NAMALWA (cell line): ENCODE data around the gene TRAPPC12.

ENCODE experiments used
- DNase-seq: peaks from one replicate; pipeline ENCODE4 v3.0.0-alpha.2; 2015; ENCODE audit warnings: low spot score

The TRAPPC12 gene

GRCh38 chr2:3468296-3468988 is 88.9 kb downstream of the TRAPPC12 start:
- no peak for DNase-seq

- DNase-seq, result no peak
These were observed 90.0 kb downstream of the TRAPPC12 start for GRCh38 chr2:3469486-3469885.

- DNase-seq, result no peak
These were observed 90.7 kb downstream of the TRAPPC12 start for GRCh38 chr2:3470166-3470651.

DNA sequence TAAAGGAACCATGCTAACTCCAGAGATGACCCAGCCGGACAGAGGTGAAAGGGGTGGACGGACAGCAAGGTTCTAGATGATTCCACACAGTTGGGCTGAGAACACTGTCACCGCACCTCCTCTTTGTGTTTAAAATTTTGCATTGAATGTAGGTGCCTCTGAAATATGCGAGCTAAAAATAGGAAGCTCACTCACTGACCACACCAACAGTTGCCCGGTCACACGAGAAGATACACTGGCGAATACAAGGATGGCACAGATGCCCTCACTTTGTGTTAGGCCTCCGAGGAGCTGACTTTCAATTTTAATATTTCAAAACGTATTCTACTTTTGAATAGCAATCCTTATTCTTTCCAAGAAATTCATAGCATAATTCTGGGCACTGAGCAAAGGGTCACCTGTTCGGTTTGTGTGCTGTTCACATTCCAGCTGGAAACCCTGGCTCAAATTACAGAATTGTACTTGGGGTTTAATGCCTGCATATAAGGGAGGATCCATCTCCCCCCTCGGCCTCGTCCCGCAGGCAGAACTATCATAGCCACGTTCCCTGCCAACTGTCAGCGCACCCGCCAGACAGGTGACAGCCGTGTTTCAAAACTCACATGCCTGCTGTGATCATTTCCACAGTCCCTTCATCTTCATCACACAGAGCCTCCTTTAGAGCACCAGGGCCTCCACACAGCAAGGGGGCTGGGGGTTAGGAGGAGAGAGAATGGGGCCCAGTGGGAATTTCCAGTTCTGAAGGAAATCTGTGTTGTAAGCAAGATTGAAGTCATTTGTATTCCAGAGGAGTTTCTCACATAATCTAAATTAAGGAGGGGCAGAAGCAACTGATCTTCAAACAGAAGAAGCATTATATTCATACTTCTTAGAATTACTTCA is 91.6 kb downstream of the TRAPPC12 start:
- DNase-seq, result no peak

DNA sequence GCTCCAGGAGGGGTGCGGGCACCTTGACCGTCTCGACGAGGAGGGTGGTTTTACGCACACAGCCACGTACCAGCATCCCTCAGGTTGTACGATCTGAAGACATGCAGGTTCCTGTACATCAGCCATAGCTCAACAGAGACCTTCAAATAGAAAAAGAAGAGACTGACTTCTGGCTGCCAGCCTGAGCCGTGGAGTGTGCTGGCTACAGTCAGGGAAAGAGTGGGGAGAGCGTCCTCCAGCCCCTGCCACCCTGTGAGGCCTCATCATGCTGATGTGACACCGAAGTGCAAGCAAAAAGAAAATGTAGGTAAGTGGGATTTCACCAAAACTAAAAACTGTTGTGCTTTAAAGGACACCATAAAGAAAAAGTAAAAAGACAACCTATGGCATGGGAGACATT is 92.8 kb downstream of the TRAPPC12 start:
- no peak for DNase-seq

GRCh38 chr2:3472966-3473365 is 93.5 kb downstream of the TRAPPC12 start:
- no peak for DNase-seq

GRCh38 chr2:3475771-3476170 is 96.3 kb downstream of the TRAPPC12 start:
- no peak for DNase-seq

- DNase-seq, result no peak
These were observed 97.0 kb downstream of the TRAPPC12 start for GRCh38 chr2:3476321-3476984.

GRCh38 chr2:3476985-3477327 is 97.5 kb downstream of the TRAPPC12 start:
- no peak for DNase-seq

GRCh38 chr2:3478846-3479385 is 99.4 kb downstream of the TRAPPC12 start:
- DNase-seq, result no peak

GRCh38 chr2:3479430-3480320 is 100.2 kb downstream of the TRAPPC12 start:
- peak; percentile 35 for DNase-seq

- DNase-seq, result peak; percentile 36
These were observed 101.0 kb downstream of the TRAPPC12 start for GRCh38 chr2:3480352-3481010.

GRCh38 chr2:3481011-3481400 is 101.5 kb downstream of the TRAPPC12 start:
- no peak for DNase-seq

GRCh38 chr2:3481736-3482362 is 102.4 kb downstream of the TRAPPC12 start:
- no peak for DNase-seq

GRCh38 chr2:3482363-3482821 is 102.9 kb downstream of the TRAPPC12 start:
- no peak for DNase-seq

DNA sequence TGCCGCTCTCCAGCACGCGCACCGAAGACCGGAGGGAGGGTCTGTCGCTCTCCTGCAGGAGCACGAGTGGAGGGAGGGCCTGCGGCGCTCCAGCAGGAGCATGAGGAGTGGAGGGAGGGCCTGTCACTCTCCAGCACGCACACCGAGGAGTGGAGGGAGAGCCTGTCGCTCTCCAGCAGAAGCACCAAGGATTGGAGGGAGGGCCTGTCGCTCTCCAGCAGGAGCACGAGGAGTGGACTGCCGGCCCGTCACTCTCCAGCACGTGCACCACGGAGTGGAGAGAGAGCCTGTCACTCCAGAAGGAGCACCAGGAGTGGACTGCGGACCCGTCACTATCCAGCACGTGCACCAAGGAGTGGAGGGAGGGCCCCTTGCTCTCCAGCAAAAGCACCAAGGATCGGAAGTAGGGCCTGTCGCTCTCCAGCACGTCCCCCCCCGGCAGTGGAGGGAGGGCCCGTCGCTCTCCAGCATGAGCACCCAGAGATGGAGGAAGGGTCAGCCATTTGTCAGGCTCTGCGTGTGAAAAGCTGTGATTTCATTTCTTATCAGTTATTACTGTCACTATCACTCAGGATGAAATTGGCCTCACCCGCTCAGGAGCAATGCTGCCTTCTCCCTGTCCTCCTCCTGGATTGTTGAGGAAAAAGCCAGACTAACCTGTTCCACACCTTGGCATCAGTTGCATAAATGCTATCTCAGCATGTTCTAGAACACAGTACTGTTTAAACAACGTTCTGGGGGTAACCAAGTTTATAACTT is 103.9 kb downstream of the TRAPPC12 start:
- no peak for DNase-seq

- DNase-seq, result no peak
These were observed 104.8 kb downstream of the TRAPPC12 start for GRCh38 chr2:3483986-3484960.

GRCh38 chr2:3485166-3485565 is 105.7 kb downstream of the TRAPPC12 start:
- no peak for DNase-seq
